HG02840 (cell line): Measurements from ENCODE around the gene KCTD8.
"Not testable (repeated sequence)": the region's sequence is repeated elsewhere in the genome, so short reads cannot be mapped to it uniquely, and the experiment has no call there.

Experiments used
- ATAC-seq: cut with Tn5 transposase; IDR thresholded peaks from one replicate; pipeline ENCODE4 v1.9.1; 2021; ENCODE audit warnings: mild to moderate bottlenecking, moderate library complexity, moderate number of reproducible peaks; ENCODE audit not compliant: unreplicated experiment, low FRiP score

The KCTD8 gene

DNA sequence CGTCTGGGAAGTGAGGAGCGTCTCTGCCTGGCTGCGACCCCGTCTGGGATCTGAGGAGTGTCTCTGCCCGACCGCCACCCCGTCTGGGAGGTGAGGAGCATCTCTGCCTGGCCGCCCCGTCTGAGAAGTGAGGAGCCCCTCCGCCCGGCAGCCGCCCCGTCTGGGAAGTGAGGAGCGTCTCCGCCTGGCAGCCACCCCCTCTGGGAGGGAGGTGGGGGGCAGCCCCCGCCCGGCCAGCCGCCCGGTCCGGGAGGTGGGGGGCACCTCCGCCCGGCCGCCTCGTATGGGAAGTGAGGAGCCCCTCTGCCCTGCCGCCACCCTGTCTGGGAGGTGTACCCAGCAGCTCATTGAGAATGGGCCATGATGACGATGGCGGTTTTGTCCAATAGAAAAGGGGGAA lies 280.8 kb downstream of the KCTD8 start:
- ATAC-seq: not testable (repeated sequence)

DNA sequence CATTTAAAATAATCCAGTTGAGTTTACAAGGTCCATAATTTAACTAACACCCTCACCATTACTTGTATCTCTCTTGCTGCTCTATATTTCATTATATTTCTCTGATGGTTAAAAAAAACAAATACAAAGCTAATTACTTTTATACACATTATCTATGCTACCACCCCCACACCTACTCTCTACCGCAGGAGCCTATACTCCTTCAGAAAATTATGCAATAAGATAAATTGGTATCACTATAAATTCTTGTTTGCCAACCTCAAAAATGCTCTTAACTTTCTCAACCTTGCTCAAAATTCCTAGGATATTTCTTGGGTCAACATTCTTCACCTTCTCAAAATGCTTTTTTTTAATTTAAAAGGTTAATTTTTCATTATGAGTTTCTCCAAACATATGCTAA lies 282.7 kb downstream of the KCTD8 start:
- no peak for ATAC-seq

DNA sequence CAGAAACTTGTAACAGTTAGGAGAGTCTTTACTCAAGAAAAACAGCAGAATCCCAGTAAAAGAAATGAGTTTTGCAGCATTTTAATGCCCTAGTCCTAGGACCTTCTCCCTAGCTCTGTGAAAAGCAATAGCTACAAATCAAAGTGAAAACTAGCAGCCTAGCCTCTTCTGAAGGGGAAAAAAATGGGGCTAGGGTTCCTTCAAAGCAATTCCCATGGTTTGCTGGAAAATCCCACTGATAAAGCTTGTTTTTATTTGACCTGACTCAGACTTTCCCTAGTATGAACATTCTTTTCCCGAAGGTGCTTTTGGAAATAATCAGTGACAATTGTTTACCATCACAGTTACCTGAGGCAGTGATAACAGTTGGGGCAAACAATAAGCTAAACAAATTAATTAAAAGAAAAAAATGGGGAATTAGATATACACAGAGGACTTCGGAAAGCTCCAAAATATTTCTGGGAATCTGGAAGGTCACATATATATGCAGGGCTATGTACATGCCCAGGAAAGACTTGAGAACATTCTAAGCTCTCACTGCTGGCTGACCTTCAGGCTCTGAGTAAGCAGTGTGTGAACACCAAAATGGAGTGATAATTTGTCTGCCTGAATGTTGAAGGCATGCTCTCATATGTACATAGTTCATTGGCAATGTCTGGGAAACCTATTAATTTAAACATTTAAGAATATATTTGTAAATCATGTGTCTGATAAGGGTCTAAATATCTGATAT lies 285.9 kb downstream of the KCTD8 start:
- no peak for ATAC-seq

DNA sequence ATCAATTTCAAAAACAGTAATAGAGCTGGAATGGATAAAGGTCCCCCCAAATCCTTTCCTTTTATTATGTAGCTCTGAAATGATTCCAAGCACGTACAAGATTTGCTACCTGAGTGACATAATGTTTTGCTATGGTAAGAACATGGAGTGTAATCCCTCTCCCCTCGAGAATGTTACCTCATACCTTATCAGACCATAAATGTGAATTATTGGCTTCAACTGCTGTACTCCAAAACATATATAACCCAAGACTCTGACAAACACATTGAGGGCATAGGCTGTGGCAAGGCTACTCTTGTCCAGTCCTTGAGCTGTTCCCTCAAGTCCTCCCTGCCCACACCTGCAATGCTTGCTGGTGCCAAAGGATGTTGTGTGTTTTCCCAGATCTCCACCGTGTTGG lies 286.9 kb downstream of the KCTD8 start:
- ATAC-seq: no peak

DNA sequence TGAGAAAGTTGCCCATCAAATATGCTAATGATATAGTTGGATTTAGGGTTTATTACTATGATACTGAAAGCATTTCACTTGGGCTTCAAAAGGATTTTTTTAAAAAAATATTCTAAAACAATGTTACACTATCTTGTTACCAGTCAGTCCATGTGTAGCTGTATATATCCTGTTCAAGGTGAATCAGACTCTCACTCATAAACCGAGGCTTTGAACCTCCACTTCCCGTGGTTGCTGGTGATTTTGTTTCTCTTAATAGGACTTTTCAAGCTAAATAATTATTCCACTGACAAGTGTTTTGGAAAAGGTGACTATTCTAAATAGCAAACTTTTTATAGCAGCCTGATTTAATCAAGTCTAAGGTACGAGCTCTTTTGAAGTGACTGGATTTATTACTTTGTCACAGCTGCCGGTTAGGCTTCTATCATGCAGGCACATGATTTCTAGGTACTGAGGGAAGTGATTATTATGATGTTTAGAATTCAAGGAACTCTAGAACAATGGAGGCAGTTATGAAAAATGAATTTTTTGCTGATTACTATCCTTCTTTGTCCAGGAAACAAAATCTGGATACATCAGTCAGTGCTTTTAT lies 287.7 kb downstream of the KCTD8 start:
- ATAC-seq: no peak

DNA sequence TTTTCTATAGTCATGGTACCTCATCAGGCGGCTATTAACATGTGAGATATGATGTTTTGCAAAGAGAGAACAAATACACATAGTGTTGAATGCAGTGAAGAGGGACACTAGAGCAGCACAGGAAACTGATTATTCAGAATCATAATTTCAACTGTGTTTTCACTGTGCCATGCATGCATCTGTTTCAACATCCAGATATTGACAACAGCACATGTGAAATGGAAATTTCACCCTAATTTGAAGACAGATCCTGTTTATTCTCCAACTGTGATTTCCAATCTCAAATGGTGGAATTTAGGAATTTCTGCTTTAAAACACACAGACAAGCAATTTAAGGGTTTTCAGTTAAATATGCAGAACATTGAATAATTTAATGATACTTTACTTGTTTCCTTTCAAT lies 288.6 kb downstream of the KCTD8 start:
- ATAC-seq: no peak

DNA sequence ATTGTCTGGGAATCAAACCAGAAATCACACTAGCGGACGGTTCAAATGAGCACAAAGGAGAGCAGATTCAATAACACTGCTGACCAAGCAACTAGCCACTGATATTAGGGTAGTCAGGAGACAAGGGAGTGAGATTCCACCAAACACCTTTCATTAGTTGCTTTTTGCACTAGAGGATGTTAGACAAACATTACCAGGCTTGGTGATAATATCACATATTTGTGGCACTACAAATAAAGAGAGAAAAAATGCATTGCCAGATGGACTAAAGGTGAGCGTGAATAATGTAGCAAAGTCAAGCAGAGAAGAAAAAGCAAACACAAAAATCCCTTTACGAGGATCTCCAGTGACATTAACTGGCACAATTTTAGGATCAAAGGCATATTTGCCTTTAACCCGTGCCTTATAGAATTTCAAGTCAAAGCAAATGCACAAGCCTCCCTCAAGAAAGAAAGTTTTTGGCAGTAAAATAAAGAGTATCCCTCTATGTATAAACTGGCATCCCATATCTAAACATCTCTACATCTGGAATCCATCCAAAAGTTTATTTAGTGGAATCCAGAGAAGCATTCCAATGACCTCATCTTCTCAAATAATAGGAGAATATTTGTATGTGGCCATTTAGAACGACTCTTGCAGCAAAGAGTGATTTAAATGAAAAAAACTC lies 290.9 kb downstream of the KCTD8 start:
- no peak for ATAC-seq

DNA sequence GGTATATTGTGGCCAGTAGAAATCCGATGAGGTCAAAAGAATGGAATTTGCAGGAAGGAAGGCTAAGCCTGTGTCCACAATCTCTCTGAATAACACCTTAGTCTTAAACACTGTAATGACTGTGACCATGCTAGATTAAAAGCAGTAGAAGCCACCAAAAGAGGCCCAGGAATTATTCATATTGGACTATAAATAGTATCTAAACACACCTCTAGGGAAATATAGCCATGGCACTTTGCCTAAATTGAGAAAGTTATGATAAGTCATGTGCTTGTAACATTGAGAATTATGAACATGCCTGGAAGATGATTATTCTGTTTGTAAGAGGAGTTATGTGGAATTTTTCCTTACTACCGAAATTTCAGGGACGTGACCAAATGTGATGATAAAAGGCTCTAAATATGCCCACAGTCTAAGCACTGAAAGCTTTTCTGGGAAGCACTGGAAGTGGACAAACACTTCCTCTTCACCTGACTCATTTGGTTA lies 298.5 kb downstream of the KCTD8 start:
- no peak for ATAC-seq

DNA sequence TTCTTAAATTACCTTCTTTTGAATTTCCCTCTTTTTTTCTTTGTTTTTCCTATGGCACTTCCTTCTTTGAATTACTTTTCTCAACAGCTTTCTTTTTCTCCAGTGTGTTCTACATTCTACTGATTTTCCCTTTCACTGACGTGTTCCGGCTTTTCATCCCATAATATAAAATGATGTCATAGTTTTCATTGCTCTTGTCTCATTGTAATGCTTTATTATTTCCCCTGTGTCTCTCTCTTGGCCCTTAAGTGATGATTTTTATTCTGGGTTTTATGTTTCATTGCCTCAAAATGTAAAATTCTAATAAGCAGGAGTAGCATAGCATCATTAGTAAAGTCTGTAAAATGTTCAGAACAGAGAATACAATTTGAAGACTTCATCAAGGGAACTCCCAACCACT lies 299.3 kb downstream of the KCTD8 start:
- ATAC-seq: no peak

DNA sequence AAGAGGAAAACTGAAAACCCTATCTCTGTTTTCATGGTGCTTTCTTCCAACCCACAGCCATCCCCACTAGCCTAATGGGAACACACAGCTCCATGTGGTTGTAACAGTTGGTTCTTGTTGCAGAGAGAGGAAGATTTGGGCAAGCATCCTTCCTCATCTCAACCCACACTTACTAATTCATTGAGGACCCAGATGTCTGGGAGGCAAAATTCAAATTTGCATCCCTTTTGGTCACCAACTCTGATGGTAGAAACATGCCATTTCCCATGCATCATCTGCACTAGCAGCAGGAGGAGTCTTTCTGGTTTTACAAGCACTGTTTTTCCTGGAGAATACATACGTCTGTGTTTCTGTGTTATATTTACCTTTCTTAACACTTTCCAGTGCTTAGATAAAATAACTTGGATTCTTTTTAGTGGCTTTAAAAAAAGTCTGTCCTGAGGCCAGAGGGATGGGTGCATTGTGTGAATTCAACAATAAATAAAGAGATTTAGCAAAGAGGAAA lies 301.0 kb downstream of the KCTD8 start:
- no peak for ATAC-seq

DNA sequence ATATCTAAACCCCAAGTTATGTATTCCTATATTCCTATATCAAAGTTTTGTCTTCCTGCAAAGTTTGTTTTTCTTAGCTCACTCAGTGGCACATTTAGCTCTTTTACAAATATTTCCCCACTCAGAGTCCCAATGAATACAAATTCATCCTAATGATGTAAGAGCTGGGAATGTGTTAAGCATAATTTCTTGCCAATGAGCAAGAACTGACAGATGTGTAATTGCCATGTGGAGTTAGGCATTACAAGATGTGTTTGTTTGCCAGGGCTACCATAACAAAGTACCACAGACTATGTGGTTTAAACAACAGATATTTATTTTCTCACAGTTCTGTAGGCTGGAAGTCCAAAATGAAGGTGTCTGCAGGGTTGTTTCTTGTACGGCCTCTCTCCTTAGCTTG lies 302.1 kb downstream of the KCTD8 start:
- no peak for ATAC-seq

DNA sequence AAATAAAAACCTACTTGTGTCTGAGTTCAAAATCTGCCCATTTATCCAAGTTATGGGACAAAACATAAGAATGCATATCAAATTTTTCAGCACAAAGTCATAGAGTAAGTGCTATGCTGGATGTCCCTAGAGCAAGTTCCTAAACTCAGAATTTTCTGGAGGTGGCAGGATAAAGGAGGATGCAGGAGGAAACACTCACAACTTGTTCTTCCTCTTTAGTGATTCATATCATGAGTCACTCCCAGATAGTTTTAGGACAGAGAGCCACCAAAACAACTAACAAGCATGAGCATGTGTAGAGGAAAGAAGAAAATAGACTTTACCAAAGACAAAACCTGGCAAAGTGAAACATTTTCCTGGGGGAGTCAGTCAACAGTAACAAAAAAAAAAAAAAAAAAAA lies 302.7 kb downstream of the KCTD8 start:
- no peak for ATAC-seq

DNA sequence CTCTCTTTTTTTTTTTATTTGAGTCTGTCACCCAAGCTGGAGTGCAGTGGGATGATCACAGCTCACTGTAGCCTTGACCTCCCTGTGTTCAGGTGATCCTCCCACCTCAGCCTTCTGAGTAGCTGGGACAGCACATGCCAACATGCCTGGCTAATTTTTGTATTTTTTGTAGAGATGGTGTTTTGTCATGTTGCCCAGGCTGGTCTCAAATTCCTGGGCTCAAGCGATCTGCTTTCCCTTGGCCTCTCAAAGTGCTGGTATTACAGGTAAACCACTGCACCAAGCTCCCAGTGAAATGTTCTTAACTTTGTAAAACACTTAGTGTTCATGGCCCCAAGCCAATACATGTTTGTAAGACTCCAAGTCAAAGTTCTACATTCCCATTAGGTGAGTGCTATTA lies 316.1 kb downstream of the KCTD8 start:
- ATAC-seq: no peak
